Activated CD4-positive, alpha-beta T cell treated with anti-CD3 and anti-CD28 coated beads, Interleukin-2, amount 50 U/mL, for 24 hours (primary cell): ENCODE data around the gene FAM163B.
"Not testable (repeated sequence)": the region's sequence is repeated elsewhere in the genome, so short reads cannot be mapped to it uniquely, and the experiment has no call there.

Experiments used
- DNase-seq, 2 donors: peaks; one replicate each; pipeline ENCODE4 v3.0.0-alpha.2; 2020; ENCODE audit warnings: low read depth in 1 of 2, low spot score in 1 of 2

Gene FAM163B

GRCh38 chr9:133640160-133640559 lies 31.0 kb upstream of the FAM163B start:
- DNase-seq: no peak

GRCh38 chr9:133639613-133640012 lies 30.4 kb upstream of the FAM163B start:
- DNase-seq: no peak

GRCh38 chr9:133638711-133639110 lies 29.5 kb upstream of the FAM163B start:
- no peak for DNase-seq

- DNase-seq: no peak
Measured at GRCh38 chr9:133638076-133638475, 28.9 kb upstream of the FAM163B start.

- no peak for DNase-seq
Measured at GRCh38 chr9:133637451-133638055, 28.4 kb upstream of the FAM163B start.

GRCh38 chr9:133636902-133637301 lies 27.7 kb upstream of the FAM163B start:
- DNase-seq: no peak

GRCh38 chr9:133635533-133636531 lies 26.6 kb upstream of the FAM163B start, which contains the start of gene DBH:
Gene DBH, plus strand, starts transcription at chr9:133636363. Its CDS starts 9 bp downstream, at chr9:133636372.
- DNase-seq: no peak

- DNase-seq: no peak
Measured at GRCh38 chr9:133635098-133635497, 25.9 kb upstream of the FAM163B start.

- no peak for DNase-seq
Measured at GRCh38 chr9:133634081-133634691, 25.0 kb upstream of the FAM163B start.

GRCh38 chr9:133633681-133634080 lies 24.5 kb upstream of the FAM163B start:
- DNase-seq: no peak

- no peak for DNase-seq
Measured at GRCh38 chr9:133632806-133633680, 23.9 kb upstream of the FAM163B start.

- DNase-seq: no peak
Measured at GRCh38 chr9:133631111-133631510, 21.9 kb upstream of the FAM163B start.

- no peak for DNase-seq
Measured at GRCh38 chr9:133629221-133630110, 20.3 kb upstream of the FAM163B start.

- DNase-seq: no peak
Measured at GRCh38 chr9:133628766-133629165, 19.6 kb upstream of the FAM163B start.

GRCh38 chr9:133627341-133627740 lies 18.2 kb upstream of the FAM163B start:
- DNase-seq: no peak

GRCh38 chr9:133626008-133626407 lies 16.8 kb upstream of the FAM163B start:
- not testable (repeated sequence) for DNase-seq

- DNase-seq: no peak
Measured at GRCh38 chr9:133622555-133622954, 13.4 kb upstream of the FAM163B start.

GRCh38 chr9:133621725-133622267 lies 12.6 kb upstream of the FAM163B start:
- no peak for DNase-seq

- peak in 1 of 2 donors; percentile 27 for DNase-seq
Measured at GRCh38 chr9:133619791-133620190, 10.6 kb upstream of the FAM163B start.
